ENCODE results near the gene EPHA3.

EPHA3 gene

GRCh38 chr3:89411201-89411600 lies 303.8 kb downstream of the EPHA3 start:
- Histone ChIP-seq H3K27me3 (ENCODE audit: insufficient read depth, low read length, poor library complexity, severe bottlenecking) (no peaks in the 10 kb centered on the region), H2AFZ (ENCODE audit: low read length) (no peak overlapping the region), H3K79me2 (ENCODE audit: insufficient read depth, low read length) (no peaks in the 10 kb centered on the region), H3K4me1 (ENCODE audit: insufficient read depth, low read length, poor library complexity, severe bottlenecking) (no peaks in the 10 kb centered on the region), H3K36me3 (ENCODE audit: insufficient read depth, low read length) (no peaks in the 10 kb centered on the region), H3K9me3 (ENCODE audit: insufficient read depth, low read depth, low read length) (no peaks in the 10 kb centered on the region), H3K9me2 (replicated peaks; ENCODE audit: low read depth, low read length) (no peaks in the 10 kb centered on the region), H4K20me1 (ENCODE audit: insufficient read depth, low read length, poor library complexity, severe bottlenecking) (no peaks in the 10 kb centered on the region), H3F3A (ENCODE audit: low read depth) (no peaks in the 10 kb centered on the region), H3K4me2 (ENCODE audit: low read depth, low read length, poor library complexity, severe bottlenecking) (no peak overlapping the region), H3K4me3 (ENCODE audit: low read length, poor library complexity, severe bottlenecking) (no peak overlapping the region), H3K9ac (ENCODE audit: low read depth, low read length, poor library complexity, severe bottlenecking) (no peak overlapping the region)
- TF ChIP-seq CTCF (conservative IDR thresholded peaks at IDR 0.05; ENCODE audit: low read length) (no peak), EZH2phosphoT487 (IDR thresholded peaks at IDR 0.05; ENCODE audit: borderline replicate concordance) (no peak)

- no peaks in the 10 kb centered on the region for H3K9me3 ChIP-seq (ENCODE audit: insufficient read depth, low read depth, low read length)
- H3K9me2 ChIP-seq (replicated peaks; ENCODE audit: low read depth, low read length), result no peaks in the 10 kb centered on the region
- H3K9ac ChIP-seq (ENCODE audit: low read depth, low read length, poor library complexity, severe bottlenecking), result no peak overlapping the region
- H3K36me3 ChIP-seq (ENCODE audit: insufficient read depth, low read length), result no peaks in the 10 kb centered on the region
- H3K79me2 ChIP-seq (ENCODE audit: insufficient read depth, low read length), result no peaks in the 10 kb centered on the region
- no peaks in the 10 kb centered on the region for H4K20me1 ChIP-seq (ENCODE audit: insufficient read depth, low read length, poor library complexity, severe bottlenecking)
- H3K27me3 ChIP-seq (ENCODE audit: insufficient read depth, low read length, poor library complexity, severe bottlenecking), result no peaks in the 10 kb centered on the region
- no peaks in the 10 kb centered on the region for H3F3A ChIP-seq (ENCODE audit: low read depth)
- no peak overlapping the region for H3K4me2 ChIP-seq (ENCODE audit: low read depth, low read length, poor library complexity, severe bottlenecking)
- TF ChIP-seq EZH2phosphoT487 (IDR thresholded peaks at IDR 0.05; ENCODE audit: borderline replicate concordance) (no peak), CTCF (conservative IDR thresholded peaks at IDR 0.05; ENCODE audit: low read length) (no peak)
- no peak overlapping the region for H3K4me3 ChIP-seq (ENCODE audit: low read length, poor library complexity, severe bottlenecking)
- H3K4me1 ChIP-seq (ENCODE audit: insufficient read depth, low read length, poor library complexity, severe bottlenecking), result no peaks in the 10 kb centered on the region
- H2AFZ ChIP-seq (ENCODE audit: low read length), result no peak overlapping the region
Measured at GRCh38 chr3:89414270-89414669, 306.8 kb downstream of the EPHA3 start.

GRCh38 chr3:89419647-89420241 lies 312.3 kb downstream of the EPHA3 start:
- no peaks in the 10 kb centered on the region for H3F3A ChIP-seq (ENCODE audit: low read depth)
- no peak overlapping the region for H3K9ac ChIP-seq (ENCODE audit: low read depth, low read length, poor library complexity, severe bottlenecking)
- H3K4me2 ChIP-seq (ENCODE audit: low read depth, low read length, poor library complexity, severe bottlenecking), result no peak overlapping the region
- no peaks in the 10 kb centered on the region for H3K79me2 ChIP-seq (ENCODE audit: insufficient read depth, low read length)
- no peaks in the 10 kb centered on the region for H4K20me1 ChIP-seq (ENCODE audit: insufficient read depth, low read length, poor library complexity, severe bottlenecking)
- no peaks in the 10 kb centered on the region for H3K27me3 ChIP-seq (ENCODE audit: insufficient read depth, low read length, poor library complexity, severe bottlenecking)
- no peak overlapping the region for H2AFZ ChIP-seq (ENCODE audit: low read length)
- no peaks in the 10 kb centered on the region for H3K36me3 ChIP-seq (ENCODE audit: insufficient read depth, low read length)
- TF ChIP-seq EZH2phosphoT487 (IDR thresholded peaks at IDR 0.05; ENCODE audit: borderline replicate concordance) (no peak), CTCF (conservative IDR thresholded peaks at IDR 0.05; ENCODE audit: low read length) (no peak)
- H3K9me3 ChIP-seq (ENCODE audit: insufficient read depth, low read depth, low read length), result no peaks in the 10 kb centered on the region
- H3K9me2 ChIP-seq (replicated peaks; ENCODE audit: low read depth, low read length), result no peaks in the 10 kb centered on the region
- no peaks in the 10 kb centered on the region for H3K4me1 ChIP-seq (ENCODE audit: insufficient read depth, low read length, poor library complexity, severe bottlenecking)
- H3K4me3 ChIP-seq (ENCODE audit: low read length, poor library complexity, severe bottlenecking), result no peak overlapping the region
